ENCODE measurements around the gene SIGLEC15.
"Not testable (repeated sequence)": the region's sequence is repeated elsewhere in the genome, so short reads cannot be mapped to it uniquely, and the experiment has no call there.

The SIGLEC15 gene

GRCh38 chr18:45845410-45845809 lies 19.9 kb downstream of the SIGLEC15 start:
- Histone ChIP-seq H3K4me3 (ENCODE audit: extremely low read depth, insufficient read depth, low read length, poor library complexity, severe bottlenecking) (no peak overlapping the region), H3K9me3 (ENCODE audit: control insufficient read depth, low read length) (no peaks in the 10 kb centered on the region), H3K36me3 (ENCODE audit: control insufficient read depth, insufficient read depth, low read length) (peaks cover 15% of the 10 kb centered on the region), H3K27ac (ENCODE audit: low read depth, low read length, severe bottlenecking) (peak overlapping the region; percentile 74), H3K4me1 (ENCODE audit: control insufficient read depth, insufficient read depth, low read length, poor library complexity, severe bottlenecking) (peaks cover 8% of the 10 kb centered on the region)
- WGBS, 2 experiments (ENCODE audit: insufficient coverage in 2 of 2), result 73 to 76% methylated on average over 7 of the region's 8 CpGs

GRCh38 chr18:45847119-45847518 lies 21.6 kb downstream of the SIGLEC15 start:
- H3K36me3 ChIP-seq (ENCODE audit: control insufficient read depth, insufficient read depth, low read length), result peaks cover 16% of the 10 kb centered on the region
- no CpG with 5 or more reads among the region's 3 CpGs for WGBS, 2 experiments (ENCODE audit: insufficient coverage in 2 of 2)
- no peak overlapping the region for H3K4me3 ChIP-seq (ENCODE audit: extremely low read depth, insufficient read depth, low read length, poor library complexity, severe bottlenecking)
- no peak overlapping the region for H3K27ac ChIP-seq (ENCODE audit: low read depth, low read length, severe bottlenecking)
- peaks cover 8% of the 10 kb centered on the region for H3K4me1 ChIP-seq (ENCODE audit: control insufficient read depth, insufficient read depth, low read length, poor library complexity, severe bottlenecking)
- no peaks in the 10 kb centered on the region for H3K9me3 ChIP-seq (ENCODE audit: control insufficient read depth, low read length)

GRCh38 chr18:45848643-45849042 lies 23.2 kb downstream of the SIGLEC15 start:
- H3K27ac ChIP-seq (ENCODE audit: low read depth, low read length, severe bottlenecking); H3K4me1 ChIP-seq (ENCODE audit: control insufficient read depth, insufficient read depth, low read length, poor library complexity, severe bottlenecking); H3K4me3 ChIP-seq (ENCODE audit: extremely low read depth, insufficient read depth, low read length, poor library complexity, severe bottlenecking); H3K9me3 ChIP-seq (ENCODE audit: control insufficient read depth, low read length): not testable (repeated sequence)
- peaks cover 30% of the 10 kb centered on the region for H3K36me3 ChIP-seq (ENCODE audit: control insufficient read depth, insufficient read depth, low read length)
- WGBS, 2 experiments (ENCODE audit: insufficient coverage in 2 of 2), result 87 to 95% methylated on average over 8 to 13 of the region's 13 CpGs

- 94 to 98% methylated on average over 6 of the region's 7 CpGs for WGBS, 2 experiments (ENCODE audit: insufficient coverage in 2 of 2)
- peaks cover 8% of the 10 kb centered on the region for H3K4me1 ChIP-seq (ENCODE audit: control insufficient read depth, insufficient read depth, low read length, poor library complexity, severe bottlenecking)
- H3K9me3 ChIP-seq (ENCODE audit: control insufficient read depth, low read length), result no peaks in the 10 kb centered on the region
- H3K36me3 ChIP-seq (ENCODE audit: control insufficient read depth, insufficient read depth, low read length), result peaks cover 39% of the 10 kb centered on the region
- H3K4me3 ChIP-seq (ENCODE audit: extremely low read depth, insufficient read depth, low read length, poor library complexity, severe bottlenecking), result no peak overlapping the region
- H3K27ac ChIP-seq (ENCODE audit: low read depth, low read length, severe bottlenecking), result no peak overlapping the region
Observed at GRCh38 chr18:45849529-45849928, 24.1 kb downstream of the SIGLEC15 start.

- Histone ChIP-seq H3K9me3 (ENCODE audit: control insufficient read depth, low read length) (no peaks in the 10 kb centered on the region), H3K4me1 (ENCODE audit: control insufficient read depth, insufficient read depth, low read length, poor library complexity, severe bottlenecking) (peaks cover 8% of the 10 kb centered on the region), H3K36me3 (ENCODE audit: control insufficient read depth, insufficient read depth, low read length) (peaks cover 44% of the 10 kb centered on the region), H3K4me3 (ENCODE audit: extremely low read depth, insufficient read depth, low read length, poor library complexity, severe bottlenecking) (no peak overlapping the region), H3K27ac (ENCODE audit: low read depth, low read length, severe bottlenecking) (no peak overlapping the region)
- WGBS, 2 experiments (ENCODE audit: insufficient coverage in 2 of 2), result 85 to 88% methylated on average over 9 to 10 of the region's 10 CpGs
Observed at GRCh38 chr18:45850021-45850420, 24.5 kb downstream of the SIGLEC15 start.

- 93 to 98% methylated on average over 7 of the region's 10 CpGs for WGBS, 2 experiments (ENCODE audit: insufficient coverage in 2 of 2)
- Histone ChIP-seq H3K4me3 (ENCODE audit: extremely low read depth, insufficient read depth, low read length, poor library complexity, severe bottlenecking) (no peak overlapping the region), H3K36me3 (ENCODE audit: control insufficient read depth, insufficient read depth, low read length) (peaks cover 56% of the 10 kb centered on the region), H3K27ac (ENCODE audit: low read depth, low read length, severe bottlenecking) (no peak overlapping the region), H3K9me3 (ENCODE audit: control insufficient read depth, low read length) (no peaks in the 10 kb centered on the region), H3K4me1 (ENCODE audit: control insufficient read depth, insufficient read depth, low read length, poor library complexity, severe bottlenecking) (no peaks in the 10 kb centered on the region)
Observed at GRCh38 chr18:45851161-45851925, 25.9 kb downstream of the SIGLEC15 start.

- WGBS, 2 experiments (ENCODE audit: insufficient coverage in 2 of 2), result 83 to 97% methylated on average over 2 to 5 of the region's 5 CpGs
- H3K36me3 ChIP-seq (ENCODE audit: control insufficient read depth, insufficient read depth, low read length), result peaks cover 65% of the 10 kb centered on the region
Observed at GRCh38 chr18:45852631-45853030, 27.2 kb downstream of the SIGLEC15 start.

GRCh38 chr18:45854036-45854586 lies 28.6 kb downstream of the SIGLEC15 start:
- WGBS, 2 experiments (ENCODE audit: insufficient coverage in 2 of 2), result no CpG with 5 or more reads among the region's 2 CpGs
- peaks cover 77% of the 10 kb centered on the region for H3K36me3 ChIP-seq (ENCODE audit: control insufficient read depth, insufficient read depth, low read length)
- H3K9me3 ChIP-seq (ENCODE audit: control insufficient read depth, low read length), result no peaks in the 10 kb centered on the region
- H3K4me3 ChIP-seq (ENCODE audit: extremely low read depth, insufficient read depth, low read length, poor library complexity, severe bottlenecking), result no peak overlapping the region
- no peak overlapping the region for H3K27ac ChIP-seq (ENCODE audit: low read depth, low read length, severe bottlenecking)
- H3K4me1 ChIP-seq (ENCODE audit: control insufficient read depth, insufficient read depth, low read length, poor library complexity, severe bottlenecking), result no peaks in the 10 kb centered on the region

More at GRCh38 chr18:45852631-45853030, 27.2 kb downstream of the SIGLEC15 start:
- Histone ChIP-seq H3K9me3 (ENCODE audit: control insufficient read depth, low read length) (no peaks in the 10 kb centered on the region), H3K27ac (ENCODE audit: low read depth, low read length, severe bottlenecking) (no peak overlapping the region), H3K4me3 (ENCODE audit: extremely low read depth, insufficient read depth, low read length, poor library complexity, severe bottlenecking) (no peak overlapping the region), H3K4me1 (ENCODE audit: control insufficient read depth, insufficient read depth, low read length, poor library complexity, severe bottlenecking) (no peaks in the 10 kb centered on the region)

- no peak overlapping the region for H3K4me3 ChIP-seq (ENCODE audit: extremely low read depth, insufficient read depth, low read length, poor library complexity, severe bottlenecking)
- no peaks in the 10 kb centered on the region for H3K9me3 ChIP-seq (ENCODE audit: control insufficient read depth, low read length)
- no peaks in the 10 kb centered on the region for H3K4me1 ChIP-seq (ENCODE audit: control insufficient read depth, insufficient read depth, low read length, poor library complexity, severe bottlenecking)
- 96 to 100% methylated on average over 2 to 3 of the region's 4 CpGs for WGBS, 2 experiments (ENCODE audit: insufficient coverage in 2 of 2)
- peaks cover 79% of the 10 kb centered on the region for H3K36me3 ChIP-seq (ENCODE audit: control insufficient read depth, insufficient read depth, low read length)
- no peak overlapping the region for H3K27ac ChIP-seq (ENCODE audit: low read depth, low read length, severe bottlenecking)
Observed at GRCh38 chr18:45856531-45856930, 31.1 kb downstream of the SIGLEC15 start.

GRCh38 chr18:45859334-45859733 lies 33.9 kb downstream of the SIGLEC15 start:
- H3K36me3 ChIP-seq (ENCODE audit: control insufficient read depth, insufficient read depth, low read length), result peaks cover 74% of the 10 kb centered on the region
- H3K27ac ChIP-seq (ENCODE audit: low read depth, low read length, severe bottlenecking), result no peak overlapping the region
- H3K4me1 ChIP-seq (ENCODE audit: control insufficient read depth, insufficient read depth, low read length, poor library complexity, severe bottlenecking), result no peaks in the 10 kb centered on the region
- no peak overlapping the region for H3K4me3 ChIP-seq (ENCODE audit: extremely low read depth, insufficient read depth, low read length, poor library complexity, severe bottlenecking)
- H3K9me3 ChIP-seq (ENCODE audit: control insufficient read depth, low read length), result no peaks in the 10 kb centered on the region
- whole genome bisulfite sequencing, 2 experiments (ENCODE audit: insufficient coverage in 2 of 2), result 100% methylated on average over 1 to 2 of the region's 3 CpGs

- WGBS, 2 experiments (ENCODE audit: insufficient coverage in 2 of 2), result 100% methylated on average over 1 of the region's 4 CpGs; no CpG with 5 or more reads in 1 of the 2 experiments
- Histone ChIP-seq H3K4me1 (ENCODE audit: control insufficient read depth, insufficient read depth, low read length, poor library complexity, severe bottlenecking) (no peaks in the 10 kb centered on the region), H3K27ac (ENCODE audit: low read depth, low read length, severe bottlenecking) (no peak overlapping the region), H3K9me3 (ENCODE audit: control insufficient read depth, low read length) (no peaks in the 10 kb centered on the region), H3K36me3 (ENCODE audit: control insufficient read depth, insufficient read depth, low read length) (peaks cover 74% of the 10 kb centered on the region), H3K4me3 (ENCODE audit: extremely low read depth, insufficient read depth, low read length, poor library complexity, severe bottlenecking) (no peak overlapping the region)
Observed at GRCh38 chr18:45860492-45860891, 35.0 kb downstream of the SIGLEC15 start.

Data from mesodermal cell (in vitro differentiated cells).